HuH-7 (cell line): ENCODE measurements around the gene IL16.

Source experiments
- DNase-seq: peaks from one replicate; pipeline ENCODE4 v3.0.0; 2011; ENCODE audit warnings: low spot score

The IL16 gene

DNA sequence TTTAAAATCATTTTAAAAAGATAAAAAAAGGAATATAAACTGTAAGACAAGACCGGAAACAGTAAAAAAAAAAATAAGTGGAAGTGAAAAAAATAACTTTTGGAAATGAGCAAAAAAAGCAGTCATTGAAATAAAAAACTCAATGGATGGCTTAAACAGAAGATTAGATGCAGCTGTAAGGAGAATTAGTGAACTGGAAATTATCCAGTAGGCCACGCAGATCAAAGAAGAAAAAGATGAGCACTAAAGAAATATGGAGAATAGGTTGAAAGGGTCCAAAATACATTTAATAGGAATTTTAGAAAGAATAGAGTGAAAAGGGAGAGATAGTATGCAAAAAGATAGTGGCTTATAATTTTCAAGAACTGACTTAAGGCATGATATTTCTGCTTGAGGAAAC, 80.3 kb downstream of the IL16 start:
- no peak for DNase-seq

DNA sequence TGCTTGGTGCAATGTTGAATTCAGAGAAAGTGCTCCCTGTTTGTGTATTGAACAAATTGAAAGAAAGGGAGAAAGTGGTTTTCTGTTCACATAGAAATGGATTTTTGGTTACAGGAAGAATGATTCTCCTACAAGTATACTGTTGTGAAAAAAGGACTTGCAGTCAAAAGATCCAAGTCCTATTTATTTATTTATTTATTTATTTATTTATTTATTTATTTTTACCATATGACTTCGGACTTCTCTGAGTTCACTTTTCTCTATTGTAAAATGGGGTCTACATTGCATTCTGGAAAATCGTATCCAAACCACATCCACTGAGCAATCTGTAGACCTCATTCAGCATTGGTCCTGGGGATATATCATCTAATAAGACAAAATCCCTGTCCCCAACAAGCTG, 81.2 kb downstream of the IL16 start:
- DNase-seq = no peak

DNA sequence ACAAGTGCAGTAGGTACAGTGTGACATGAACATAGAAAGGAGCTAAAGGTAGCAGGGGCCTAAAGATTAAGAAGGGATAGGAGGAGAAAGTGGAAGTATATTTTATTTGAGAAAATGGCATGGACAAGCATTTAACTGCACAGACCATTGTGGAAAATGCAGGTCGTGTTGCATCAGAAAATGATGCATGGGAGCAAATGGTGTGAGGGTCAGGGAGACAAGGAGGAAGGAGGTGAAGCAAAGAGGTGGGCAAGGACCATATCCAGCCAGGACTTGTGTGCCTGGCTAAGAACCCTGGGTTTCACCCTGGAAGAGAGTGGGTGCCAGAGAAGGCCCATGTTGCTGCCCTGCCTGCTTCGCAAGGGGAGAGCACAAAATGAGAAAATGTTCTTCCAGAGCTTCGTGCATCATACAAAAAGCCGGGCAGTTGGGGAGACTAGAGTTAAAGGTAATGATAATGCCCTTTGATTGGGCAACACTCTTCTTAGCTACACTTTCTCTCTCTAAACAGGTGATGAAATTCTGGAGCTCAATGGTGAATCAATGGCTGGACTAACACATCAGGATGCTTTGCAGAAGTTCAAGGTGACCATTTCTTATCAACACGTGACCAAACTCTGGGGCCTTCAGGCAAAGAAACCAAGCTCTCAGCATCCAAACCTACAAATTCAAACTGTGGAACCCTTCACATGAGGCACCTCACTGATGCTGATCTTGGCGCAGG, 81.8 kb downstream of the IL16 start:
- no peak for DNase-seq

DNA sequence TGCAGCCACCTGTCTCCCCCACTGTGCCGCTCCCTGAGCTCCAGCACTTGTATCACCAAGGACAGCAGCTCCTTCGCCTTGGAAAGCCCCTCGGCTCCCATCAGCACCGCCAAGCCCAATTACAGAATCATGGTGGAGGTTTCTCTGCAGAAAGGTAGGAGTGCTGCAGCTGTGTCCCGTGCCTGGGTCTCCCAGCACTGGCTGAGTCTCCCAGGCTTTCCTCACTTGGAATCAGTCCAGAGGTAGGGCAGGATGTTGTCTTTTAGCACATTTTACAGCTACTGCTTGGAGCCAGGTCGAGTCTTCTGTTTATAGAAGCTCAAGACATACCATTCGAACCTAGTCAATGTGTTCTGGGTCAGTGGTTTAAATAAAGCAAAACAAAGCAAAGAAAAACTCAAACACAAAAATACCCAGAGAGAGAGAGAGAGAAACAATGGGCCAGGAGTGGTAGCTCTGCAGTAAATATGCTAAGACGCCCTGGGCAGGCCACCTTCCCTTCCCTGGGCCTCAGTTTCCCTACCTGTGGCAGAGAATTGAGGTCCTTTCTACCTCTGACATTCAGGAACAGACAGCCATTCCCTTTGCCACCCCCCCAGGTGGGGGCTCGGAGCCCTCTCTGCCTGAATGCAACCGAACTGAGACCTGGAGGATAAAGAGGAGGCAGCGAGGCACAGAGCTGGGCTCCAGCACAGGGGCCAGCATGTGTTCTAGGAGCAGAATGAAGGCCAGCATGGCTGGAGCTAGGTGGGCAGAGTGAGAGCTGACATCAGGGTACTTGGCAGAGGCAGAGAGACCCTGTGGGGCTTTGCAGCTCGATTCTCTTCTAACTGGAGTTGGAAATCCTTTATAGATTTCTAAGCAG, 83.2 kb downstream of the IL16 start:
- DNase-seq = no peak

DNA sequence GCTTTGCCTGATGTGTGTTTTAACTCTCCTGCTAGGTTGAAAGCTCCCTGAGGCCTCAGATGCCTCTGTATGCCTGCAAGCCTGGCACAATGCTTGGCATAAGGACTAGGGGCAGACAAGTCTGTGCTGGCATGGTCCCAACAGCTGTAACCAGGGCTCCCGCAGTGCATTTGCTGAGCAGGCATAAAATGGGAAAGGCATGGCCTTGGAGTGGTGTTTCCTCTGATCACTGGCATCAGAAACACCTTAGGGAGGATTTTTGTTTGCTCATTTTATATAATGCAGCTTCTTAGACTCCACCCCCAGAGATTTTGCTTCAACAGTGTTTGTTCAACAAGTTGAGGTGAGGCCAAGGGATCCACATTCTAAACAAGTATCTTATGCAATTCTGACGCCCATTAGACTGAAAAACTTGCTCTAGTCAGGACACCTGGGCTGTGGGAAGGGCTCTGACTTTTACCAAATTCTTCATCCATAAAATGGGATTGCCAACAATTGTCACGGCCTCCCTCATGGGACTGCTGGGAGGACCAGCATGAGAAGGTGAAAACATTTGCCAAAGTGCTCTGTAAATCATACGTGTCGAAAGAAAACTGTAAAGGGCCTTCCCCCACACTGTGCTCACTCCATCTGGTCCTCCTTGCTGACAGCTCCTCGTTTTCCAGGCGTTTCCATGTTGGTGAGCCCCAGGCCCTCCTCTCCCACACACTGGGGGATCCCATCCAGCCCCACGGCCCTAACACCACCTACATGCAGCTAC, 84.2 kb downstream of the IL16 start:
- DNase-seq = no peak

DNA sequence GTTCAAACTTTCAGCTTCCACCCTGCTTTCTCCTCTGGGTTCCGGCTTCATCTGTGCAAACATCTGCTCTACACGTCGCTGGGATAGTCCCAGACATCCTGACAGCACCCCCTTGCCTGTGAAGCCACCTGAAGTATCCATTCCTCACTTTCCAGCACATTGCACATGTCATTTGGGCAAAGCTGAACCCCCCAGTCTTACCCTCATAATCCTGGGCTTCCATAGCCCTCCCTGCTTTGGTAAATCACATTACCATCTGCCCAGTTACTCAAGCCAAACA, 84.7 kb downstream of the IL16 start:
- no peak for DNase-seq

DNA sequence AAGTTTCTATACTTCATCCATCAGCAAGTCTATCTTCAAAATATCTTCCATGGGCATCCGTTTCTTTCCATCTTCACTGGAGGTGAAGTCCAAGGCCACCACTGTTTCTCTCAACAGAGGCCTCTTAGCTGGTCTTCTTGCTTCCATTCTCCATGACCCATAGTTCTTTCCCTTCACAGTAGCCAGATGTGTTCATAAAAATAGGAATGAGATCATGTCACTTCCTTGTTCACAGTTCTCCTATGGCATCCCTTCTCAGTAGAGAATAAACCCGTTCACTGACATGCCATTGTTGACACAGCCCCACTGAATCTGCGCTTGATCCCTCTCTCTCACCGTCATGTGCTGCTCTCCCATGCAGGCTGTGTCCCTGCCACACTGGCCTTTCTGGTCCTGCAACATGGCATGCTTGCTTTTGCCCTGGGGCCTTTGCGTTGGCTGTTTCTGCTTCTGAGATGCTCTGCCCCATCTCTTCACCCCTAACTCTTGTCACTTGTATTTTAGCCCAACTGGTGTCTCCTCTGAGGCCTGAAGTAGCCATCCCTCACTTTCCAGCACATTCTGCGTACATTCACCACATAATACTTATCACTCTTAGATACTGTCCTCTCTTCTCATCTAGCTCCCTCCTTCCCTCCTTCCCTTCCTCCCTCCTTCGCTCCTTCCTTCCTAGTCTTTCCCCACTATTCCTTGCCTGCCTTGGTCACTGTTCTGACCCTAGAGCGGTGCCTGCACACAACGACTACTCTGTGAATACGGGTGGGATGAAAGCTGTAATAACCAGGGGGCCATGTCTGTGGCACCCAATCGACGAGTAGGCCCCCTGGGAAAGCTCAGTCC, 85.3 kb downstream of the IL16 start:
- no peak for DNase-seq

DNA sequence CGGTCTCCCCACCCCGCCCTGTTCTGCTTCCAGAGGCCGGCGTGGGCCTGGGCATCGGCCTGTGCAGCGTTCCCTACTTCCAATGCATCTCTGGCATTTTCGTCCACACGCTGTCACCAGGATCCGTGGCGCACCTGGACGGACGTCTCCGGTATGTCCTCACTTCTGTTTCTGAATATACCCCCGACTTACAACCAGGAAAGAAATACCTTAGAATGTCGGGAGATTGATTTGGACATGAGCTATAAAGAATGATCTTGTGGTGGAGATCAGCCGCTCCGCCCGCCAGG, 85.9 kb downstream of the IL16 start:
- DNase-seq = no peak

DNA sequence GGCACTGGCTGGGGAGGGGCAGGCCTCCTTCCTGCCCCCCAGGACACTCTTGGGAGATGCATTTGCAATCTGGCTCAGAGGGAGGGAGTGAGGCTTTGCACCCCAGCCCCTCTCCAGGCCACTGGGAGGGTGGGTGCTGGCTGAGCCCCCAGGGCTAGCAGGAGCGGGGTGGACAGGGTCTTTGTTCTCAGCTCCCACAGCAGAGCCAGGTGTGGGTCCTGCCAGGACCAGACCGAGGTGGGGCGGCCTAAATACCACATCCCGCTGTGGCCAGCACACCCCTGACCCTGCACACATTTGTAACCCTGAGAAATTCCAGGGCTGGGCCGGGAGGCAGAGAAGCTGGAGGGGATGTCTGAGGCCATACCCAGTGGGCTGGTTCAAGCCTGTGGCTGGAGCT, 86.2 kb downstream of the IL16 start:
- DNase-seq = no peak

DNA sequence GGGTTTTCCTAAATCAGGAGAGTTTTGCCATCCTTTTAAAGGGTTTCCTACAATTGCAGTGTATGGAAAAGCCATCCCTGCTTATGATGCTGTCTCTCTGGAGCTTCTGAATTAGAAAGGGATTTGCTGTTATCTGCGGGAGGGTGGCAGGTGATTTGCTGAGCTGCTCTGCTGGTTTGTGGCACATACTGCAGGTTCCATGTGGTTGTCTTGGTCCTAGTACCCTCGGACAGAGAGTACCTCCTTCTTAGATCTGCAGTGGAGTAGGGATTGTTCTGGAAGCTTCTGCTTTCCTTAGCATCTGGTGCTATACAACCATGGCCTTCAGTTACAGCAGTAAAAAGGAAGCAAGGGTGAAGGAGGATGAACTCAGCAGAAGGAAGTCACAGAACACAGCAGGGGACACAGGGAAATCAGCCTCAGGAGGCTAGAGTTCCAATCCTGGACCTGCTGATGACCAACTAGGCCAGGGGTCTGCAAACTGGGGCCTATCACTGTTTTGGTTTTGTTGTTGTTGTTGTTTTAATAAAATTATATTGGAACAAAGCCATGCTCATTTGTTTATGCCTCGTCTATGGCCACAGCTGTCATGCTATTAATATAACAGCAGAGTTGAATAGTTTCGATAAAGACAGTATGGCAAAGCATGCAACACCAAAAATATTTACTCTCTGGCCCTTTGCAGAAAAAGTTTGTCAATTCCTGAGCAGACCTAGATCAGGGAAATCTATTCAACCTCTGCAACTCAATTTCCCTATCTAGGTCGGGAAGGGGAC, 87.8 kb downstream of the IL16 start:
- DNase-seq = no peak

DNA sequence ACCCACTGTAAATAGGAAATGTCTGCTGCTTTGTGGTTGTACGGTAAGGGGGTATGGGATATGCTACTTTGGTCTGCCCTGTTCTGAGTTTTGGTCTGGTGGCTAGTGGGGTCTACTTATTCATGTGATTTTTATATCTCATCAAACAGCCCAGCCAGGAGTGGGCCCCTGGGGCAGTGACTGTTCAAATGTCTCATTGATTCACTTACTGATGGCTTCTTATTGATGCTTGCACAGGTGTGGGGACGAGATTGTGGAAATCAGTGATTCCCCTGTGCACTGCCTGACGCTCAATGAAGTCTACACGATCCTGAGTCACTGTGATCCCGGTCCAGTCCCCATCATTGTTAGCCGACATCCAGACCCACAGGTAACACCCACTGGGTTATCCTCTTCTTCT, 88.8 kb downstream of the IL16 start:
- no peak for DNase-seq

DNA sequence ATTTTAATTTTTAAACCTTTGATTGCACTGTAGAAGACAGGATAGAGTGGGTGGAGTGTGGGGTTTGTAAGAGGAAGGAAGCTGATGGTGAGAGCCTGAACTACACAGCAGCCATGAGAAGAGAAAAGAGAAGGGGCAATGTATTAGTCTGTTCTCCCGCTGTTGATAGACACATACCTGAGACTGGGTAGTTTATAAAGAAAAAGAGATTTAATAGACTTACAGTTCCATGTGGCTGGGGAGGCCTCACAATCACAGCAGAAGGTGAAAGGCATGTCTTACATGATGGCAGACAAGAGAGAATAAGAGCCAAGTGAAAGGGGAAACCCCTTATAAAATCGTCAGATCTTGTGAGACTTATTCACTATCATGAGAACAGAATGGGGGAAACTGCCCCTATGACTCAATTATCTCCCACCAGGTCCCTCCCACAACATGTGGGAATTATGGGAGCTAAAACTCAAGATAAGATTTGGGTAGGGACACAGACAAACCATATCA, 90.0 kb downstream of the IL16 start:
- DNase-seq = no peak

DNA sequence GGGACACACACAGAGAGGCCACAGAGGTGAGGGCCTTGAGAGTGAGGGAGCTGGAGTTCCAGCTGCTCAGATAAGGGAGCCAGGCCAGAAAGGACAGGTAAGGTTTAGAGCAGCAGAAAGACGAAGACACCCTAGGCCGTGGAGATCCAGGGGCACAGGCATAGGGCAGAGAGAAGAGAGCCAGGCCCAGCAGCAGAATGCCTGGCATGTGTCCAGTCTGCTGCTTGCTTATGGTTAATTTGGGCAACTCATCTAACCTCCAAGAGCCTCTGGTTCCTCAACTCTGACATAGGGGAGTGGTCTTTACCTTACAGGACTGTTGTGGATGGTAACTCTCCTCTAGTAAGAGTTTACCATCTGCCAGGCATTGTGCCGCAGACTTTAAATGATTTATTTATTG, 91.4 kb downstream of the IL16 start:
- no peak for DNase-seq

DNA sequence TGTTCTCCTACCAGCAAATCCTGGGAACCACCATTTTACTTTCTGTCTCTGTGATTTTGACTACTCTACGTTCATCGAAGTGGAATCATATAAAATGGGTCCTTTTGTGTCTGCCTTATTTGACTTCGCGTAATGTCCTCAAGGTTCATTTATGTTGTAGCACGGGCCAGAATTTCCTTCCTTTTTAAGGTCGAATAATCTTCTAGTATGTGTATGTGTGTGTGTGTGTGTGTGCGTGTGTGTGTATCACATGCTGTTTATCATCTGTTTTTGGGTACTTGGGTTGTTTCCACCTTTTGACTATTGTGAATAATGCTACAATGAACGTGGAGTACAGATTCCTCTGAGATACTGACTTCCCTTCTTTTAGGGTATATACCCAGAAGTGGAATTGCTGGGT, 91.9 kb downstream of the IL16 start:
- DNase-seq = no peak

DNA sequence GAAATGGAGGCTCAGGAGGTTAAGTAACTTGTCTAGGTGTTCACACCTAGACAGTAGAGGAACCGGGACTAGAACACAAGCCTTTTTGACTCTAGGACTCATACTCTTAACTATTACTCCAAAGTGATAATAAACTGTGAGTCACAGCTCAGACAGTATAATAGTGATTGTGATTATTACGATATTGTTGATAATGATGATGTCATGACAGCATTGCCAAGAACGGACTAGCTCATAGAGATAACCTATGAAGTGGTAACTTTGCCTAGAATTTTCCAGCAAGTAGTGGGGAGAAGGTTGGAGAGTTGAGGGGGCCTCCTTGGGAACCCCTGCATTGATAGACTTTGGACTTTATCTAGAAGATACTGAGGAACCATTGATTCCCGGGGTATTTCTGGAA, 93.2 kb downstream of the IL16 start:
- DNase-seq = no peak

DNA sequence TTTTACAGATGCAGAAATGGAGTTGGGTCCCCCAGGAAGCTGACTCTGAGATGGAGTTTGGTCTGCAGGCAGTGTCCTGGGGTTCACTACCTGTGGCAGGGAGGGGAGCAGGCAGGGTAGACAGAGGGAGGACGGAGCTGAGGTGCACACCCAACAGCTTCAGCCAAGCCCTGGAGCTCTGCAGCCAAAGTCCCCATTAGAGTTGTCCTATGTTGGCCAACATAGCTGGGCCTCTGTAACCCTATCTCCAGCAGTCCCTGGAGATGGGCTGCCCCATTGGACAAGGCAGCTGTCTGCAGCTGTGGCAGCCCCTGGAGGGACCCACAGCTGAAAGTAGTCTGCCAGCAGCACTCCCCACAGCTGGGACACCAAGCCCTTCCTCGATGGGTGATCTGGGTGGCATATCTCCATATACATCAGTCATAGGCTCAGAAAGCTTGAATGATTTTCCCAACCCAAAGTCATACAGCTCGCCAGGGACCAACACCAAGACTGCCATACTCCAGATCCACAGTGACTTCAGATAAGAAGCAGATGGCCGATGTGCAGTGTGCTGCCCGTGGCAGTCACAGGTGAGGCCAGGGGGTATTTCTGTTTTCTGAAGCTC, 95.3 kb downstream of the IL16 start:
- DNase-seq = no peak

DNA sequence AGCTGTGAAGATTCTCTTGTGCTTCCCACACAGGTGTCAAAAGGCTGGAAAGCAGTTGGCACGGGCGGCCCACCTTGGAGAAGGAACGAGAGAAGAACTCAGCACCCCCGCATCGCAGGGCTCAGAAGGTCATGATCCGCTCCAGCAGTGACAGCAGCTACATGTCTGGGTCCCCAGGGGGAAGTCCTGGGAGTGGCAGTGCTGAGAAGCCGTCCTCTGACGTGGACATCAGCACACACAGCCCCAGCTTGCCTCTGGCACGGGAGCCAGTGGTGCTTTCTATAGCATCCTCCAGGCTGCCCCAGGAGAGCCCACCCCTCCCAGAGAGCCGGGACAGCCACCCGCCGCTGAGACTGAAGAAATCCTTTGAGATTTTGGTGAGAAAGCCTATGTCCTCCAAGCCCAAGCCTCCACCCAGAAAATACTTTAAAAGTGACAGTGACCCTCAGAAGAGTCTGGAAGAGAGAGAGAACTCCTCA, 95.9 kb downstream of the IL16 start:
- DNase-seq = no peak

DNA sequence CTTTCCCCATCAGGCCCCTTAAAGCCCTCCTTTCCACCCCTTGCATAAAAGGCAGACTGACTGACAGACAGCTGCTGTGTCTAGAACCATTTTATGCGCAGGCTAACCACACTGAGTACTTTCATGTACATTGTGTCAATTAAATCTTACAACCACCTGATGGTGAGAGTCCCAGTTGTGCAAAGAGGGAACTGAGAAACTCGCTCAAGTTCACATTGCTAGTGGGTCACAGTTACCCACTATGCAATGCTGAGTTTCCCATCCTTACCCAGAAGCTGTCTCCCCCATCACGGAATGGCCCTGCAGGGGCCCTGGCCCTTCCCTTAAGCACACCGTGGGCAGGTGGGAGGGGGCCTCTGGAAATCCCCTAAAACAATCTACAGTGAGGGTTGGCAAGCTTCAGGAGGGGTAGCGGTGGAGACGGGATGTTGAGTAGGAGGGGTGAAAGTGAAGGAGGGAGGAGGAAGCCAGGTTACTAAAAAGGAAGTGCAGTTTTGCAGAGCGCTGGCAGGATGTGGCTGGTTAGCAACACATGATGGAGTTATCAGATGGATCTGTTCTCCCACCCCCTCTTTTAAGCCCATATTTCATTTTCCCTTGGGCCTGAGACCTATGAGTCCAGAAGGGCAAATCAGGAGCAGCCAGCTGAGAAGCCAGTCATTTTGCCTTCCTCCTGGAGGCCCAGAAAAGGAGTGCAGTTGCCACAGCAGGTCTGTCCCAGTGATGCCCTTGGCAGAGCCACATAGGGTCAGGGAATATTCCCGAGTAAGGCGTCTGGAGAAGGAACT, 97.2 kb downstream of the IL16 start:
- no peak for DNase-seq

DNA sequence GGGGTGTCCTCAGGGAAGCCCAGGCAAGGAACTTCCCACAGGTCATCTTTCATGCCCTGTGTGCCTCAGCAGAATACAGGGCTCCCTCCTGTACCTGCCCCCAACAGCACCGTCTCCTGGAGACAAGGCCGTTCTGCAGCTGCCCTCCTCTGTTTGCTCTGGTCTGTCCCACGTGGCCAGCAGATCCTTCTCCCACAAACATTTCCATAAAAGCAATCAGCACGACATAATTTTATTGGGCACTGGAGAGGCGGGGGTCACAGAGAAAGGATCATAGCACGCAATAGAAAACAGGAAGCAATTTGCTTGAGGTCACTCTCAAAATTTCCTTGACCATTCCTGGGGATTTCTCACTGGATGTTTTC, 97.8 kb downstream of the IL16 start:
- DNase-seq = no peak

DNA sequence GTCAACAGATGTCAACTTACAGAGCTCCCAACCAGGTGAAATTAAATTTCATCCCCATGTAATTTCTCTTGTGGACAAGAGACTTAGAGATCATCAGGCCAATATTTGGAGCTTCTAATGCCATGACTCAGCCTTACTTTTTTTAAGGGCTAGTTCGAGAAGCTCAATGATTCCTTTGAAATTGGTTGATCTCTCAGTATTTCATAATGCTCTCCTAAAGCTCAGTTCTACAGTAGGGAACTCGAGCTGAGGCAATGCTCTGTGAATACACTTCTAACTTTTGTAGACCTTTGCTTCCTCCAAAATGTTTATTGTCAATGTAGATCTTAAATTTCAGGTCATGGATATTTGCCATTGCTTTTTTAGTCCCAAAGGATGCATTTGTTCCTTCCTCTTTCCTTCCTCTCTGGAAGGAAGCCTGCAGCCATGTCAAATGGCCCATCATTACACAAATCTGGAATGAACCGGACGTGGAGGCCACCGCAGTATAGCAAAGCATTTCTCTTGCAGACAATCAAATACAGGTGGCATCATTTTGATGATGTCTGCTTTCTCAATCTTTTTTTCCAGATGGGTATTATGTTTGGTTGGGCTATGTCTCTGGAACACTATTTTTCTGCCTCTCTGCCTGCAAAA, 98.9 kb downstream of the IL16 start:
- no peak for DNase-seq
